ENCODE data around the gene CMTM7.
A peak's percentile ranks its signal among the peaks of the same experiment; 100 is the strongest.

The CMTM7 gene

GRCh38 chr3:32391643-32392535 lies at the start of gene CMTM7:
CMTM7 (plus strand) TSS chr3:32391853; CDS start chr3:32391907, 54 bp downstream.
- peak; percentile 34 to 43 for DNase-seq (ENCODE audit: low read depth in 2 of 2)

- no peak for DNase-seq (ENCODE audit: low read depth in 2 of 2)
Observed at GRCh38 chr3:32347343-32348125, 44.1 kb upstream of the CMTM7 start.

- no peak for DNase-seq (ENCODE audit: low read depth in 2 of 2)
Observed at GRCh38 chr3:32349184-32349583, 42.5 kb upstream of the CMTM7 start.

GRCh38 chr3:32352563-32352962 lies 39.1 kb upstream of the CMTM7 start:
- no peak for DNase-seq (ENCODE audit: low read depth in 2 of 2)

GRCh38 chr3:32353351-32353750 lies 38.3 kb upstream of the CMTM7 start:
- no peak for DNase-seq (ENCODE audit: low read depth in 2 of 2)

GRCh38 chr3:32354362-32354778 lies 37.3 kb upstream of the CMTM7 start:
- no peak for DNase-seq (ENCODE audit: low read depth in 2 of 2)

- DNase-seq (ENCODE audit: low read depth in 2 of 2), result no peak
Observed at GRCh38 chr3:32355751-32356291, 35.8 kb upstream of the CMTM7 start.

GRCh38 chr3:32359766-32360492 lies 31.7 kb upstream of the CMTM7 start:
- no peak for DNase-seq (ENCODE audit: low read depth in 2 of 2)

GRCh38 chr3:32360493-32360827 lies 31.2 kb upstream of the CMTM7 start:
- DNase-seq (ENCODE audit: low read depth in 2 of 2), result no peak

- no peak for DNase-seq (ENCODE audit: low read depth in 2 of 2)
Observed at GRCh38 chr3:32366638-32367397, 24.8 kb upstream of the CMTM7 start.

- DNase-seq (ENCODE audit: low read depth in 2 of 2), result no peak
Observed at GRCh38 chr3:32367442-32367841, 24.2 kb upstream of the CMTM7 start.

- no peak for DNase-seq (ENCODE audit: low read depth in 2 of 2)
Observed at GRCh38 chr3:32371461-32372212, 20.0 kb upstream of the CMTM7 start.

- no peak for DNase-seq (ENCODE audit: low read depth in 2 of 2)
Observed at GRCh38 chr3:32372213-32372490, 19.5 kb upstream of the CMTM7 start.

GRCh38 chr3:32373276-32373675 lies 18.4 kb upstream of the CMTM7 start:
- no peak for DNase-seq (ENCODE audit: low read depth in 2 of 2)

- no peak for DNase-seq (ENCODE audit: low read depth in 2 of 2)
Observed at GRCh38 chr3:32373844-32374243, 17.8 kb upstream of the CMTM7 start.

- peak in 1 of 2 donors; percentile 18 for DNase-seq (ENCODE audit: low read depth in 2 of 2)
Observed at GRCh38 chr3:32374788-32375595, 16.7 kb upstream of the CMTM7 start.

- DNase-seq (ENCODE audit: low read depth in 2 of 2), result no peak
Observed at GRCh38 chr3:32375596-32375930, 16.1 kb upstream of the CMTM7 start.

- no peak for DNase-seq (ENCODE audit: low read depth in 2 of 2)
Observed at GRCh38 chr3:32376115-32376514, 15.5 kb upstream of the CMTM7 start.

- DNase-seq (ENCODE audit: low read depth in 2 of 2), result no peak
Observed at GRCh38 chr3:32379831-32380500, 11.7 kb upstream of the CMTM7 start.

Data from stimulated activated CD8-positive, alpha-beta memory T cell treated with anti-CD3 and anti-CD28 coated beads, Interleukin-2, amount 100 ng/mL, for 48 hours (primary cell).